Fibroblast of mammary gland (primary cell): ENCODE data around the gene GPC2.

Source experiments
- DNase-seq: peaks from one replicate; pipeline ENCODE4 v3.0.0-alpha.2; 2010; ENCODE audit warnings: low read depth
- H3K4me3 ChIP-seq: 2 replicates; pipeline ENCODE4 v1.5.1; 2011; ENCODE audit warnings: low read depth, mild to moderate bottlenecking, low read length, moderate library complexity; ENCODE audit not compliant: control insufficient read depth
- CTCF ChIP-seq: conservative IDR thresholded peaks from 2 replicates; pipeline ENCODE4 v1.5.1; 2011; ENCODE audit warnings: low read depth, low read length, inconsistent platforms; ENCODE audit not compliant: control insufficient read depth, insufficient read depth

Gene GPC2

DNA sequence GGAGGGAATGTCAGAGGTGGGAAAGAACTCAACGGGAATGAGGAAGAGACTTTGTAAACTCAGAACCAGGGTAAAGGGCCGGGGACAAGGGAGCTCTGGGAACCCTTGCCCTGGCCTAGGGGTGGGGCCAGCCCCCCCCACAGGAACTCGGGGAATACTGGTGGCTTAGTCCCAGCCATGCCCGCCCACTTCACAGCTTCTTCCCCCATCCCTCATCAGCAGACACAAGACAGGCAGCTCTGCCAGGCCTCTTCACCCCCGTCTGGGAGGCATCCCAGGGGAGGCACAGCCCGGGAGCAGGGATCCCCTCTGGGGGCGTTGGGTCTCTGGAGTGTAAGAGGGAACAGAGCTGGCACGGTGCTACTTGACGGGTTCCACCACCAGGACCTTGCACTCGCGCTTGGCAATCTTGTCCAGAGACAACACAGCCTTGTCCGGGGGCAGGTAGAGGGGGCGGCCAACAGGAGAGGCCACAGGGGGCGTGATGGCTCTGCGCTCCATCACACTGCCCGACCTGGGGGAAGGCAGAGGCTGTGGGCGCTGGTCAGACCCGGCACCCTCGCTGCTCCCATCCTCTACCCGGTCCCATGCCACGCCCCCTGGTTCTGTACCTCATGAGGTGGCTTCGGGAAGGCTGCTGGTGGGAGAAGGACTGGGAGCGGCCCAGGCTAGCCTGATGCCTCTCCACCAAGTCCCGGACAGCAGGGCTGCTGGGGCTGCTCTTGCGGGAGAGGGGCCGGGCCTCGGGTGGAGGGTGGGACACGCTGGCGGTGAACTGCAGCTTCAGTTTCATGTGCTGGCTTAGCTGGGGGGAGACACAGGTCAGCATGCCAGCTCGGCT lies 22.3 kb downstream of the GPC2 start:
- no peak for DNase-seq
- H3K4me3 ChIP-seq = no peak overlapping the region

GRCh38 chr7:100153708-100154535 lies 23.3 kb downstream of the GPC2 start:
- TF ChIP-seq CTCF = no peak
- no peak for DNase-seq
- H3K4me3 ChIP-seq = no peak overlapping the region

More for the DNA sequence above, 22.3 kb downstream of the GPC2 start:
- TF ChIP-seq CTCF = no peak

- no peak for TF ChIP-seq CTCF
- no peak for DNase-seq
- no peak overlapping the region for H3K4me3 ChIP-seq
Measured at GRCh38 chr7:100152937-100153666, 24.1 kb downstream of the GPC2 start.

DNA sequence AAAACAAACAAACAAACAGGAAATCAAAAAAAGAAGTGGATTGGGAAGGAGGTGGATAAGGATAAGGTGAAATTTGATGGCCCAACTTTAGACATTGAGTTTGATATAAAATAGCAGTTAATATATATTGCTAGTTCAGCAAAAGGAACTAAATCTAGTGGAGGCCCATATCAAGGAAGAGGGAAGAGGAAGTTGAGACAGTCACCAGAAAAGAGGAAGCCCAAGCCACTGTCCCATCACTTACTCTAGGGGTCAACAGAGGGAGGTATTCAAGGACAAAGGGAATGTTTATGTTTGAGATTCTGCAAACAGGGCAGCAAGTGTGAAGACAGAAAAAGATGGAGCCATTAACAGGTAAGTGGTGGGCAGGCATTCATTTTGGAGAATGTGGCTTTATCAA lies 24.8 kb downstream of the GPC2 start:
- no peak for DNase-seq
- no peak for TF ChIP-seq CTCF
- H3K4me3 ChIP-seq = no peak overlapping the region

DNA sequence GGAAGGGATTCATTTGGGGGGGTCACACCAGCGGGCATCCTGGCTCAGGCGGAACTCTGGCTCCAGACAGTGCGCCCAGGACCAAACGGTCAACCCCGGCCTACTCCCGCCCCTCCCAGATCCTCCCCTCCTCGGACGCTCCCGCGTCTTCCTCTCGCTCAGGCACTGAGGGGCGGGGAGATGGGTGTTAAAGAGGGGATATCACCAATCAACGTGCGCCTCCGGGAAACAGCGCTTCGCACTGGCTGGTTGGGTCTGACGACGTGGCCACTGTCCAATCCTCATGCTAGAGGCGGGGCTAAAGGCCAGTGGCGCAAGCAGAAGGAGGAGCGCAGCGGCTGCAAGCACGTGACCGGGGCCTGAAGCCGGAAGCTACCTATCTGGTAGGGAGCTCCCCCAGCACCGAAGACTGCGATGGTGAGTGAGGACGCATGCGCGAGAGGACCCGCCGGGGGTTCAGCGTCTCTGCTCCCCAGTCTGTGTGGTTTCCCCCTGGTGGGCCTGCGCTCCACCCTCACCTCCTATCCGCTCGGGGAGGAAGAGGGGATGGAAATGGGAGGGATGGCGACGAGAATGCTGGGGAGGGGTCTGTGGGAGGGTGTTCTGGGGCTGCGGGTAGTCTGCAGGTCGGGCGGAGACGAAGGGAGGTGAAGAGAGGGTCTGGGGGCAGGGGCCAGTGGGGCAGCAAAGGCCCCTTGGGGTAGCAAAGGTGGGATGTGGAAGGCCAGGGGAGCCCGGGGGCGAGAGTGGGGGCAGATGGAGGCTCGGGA lies 28.4 kb downstream of the GPC2 start, which contains the start of gene LAMTOR4:
LAMTOR4 (plus strand) TSS at position 360 of the 770 bp plus-strand sequence; CDS start at position 415, 55 bp downstream.
- TF ChIP-seq CTCF = no peak
- peak; percentile 98 for DNase-seq
- peak within 1 kb of the TSS; percentile 97 for H3K4me3 ChIP-seq

- H3K4me3 ChIP-seq = peak overlapping the region; percentile 97
- DNase-seq = no peak
- TF ChIP-seq CTCF = no peak
Measured at GRCh38 chr7:100148225-100148558, 29.0 kb downstream of the GPC2 start.
